HL-60 (cell line): ENCODE results near the gene KIAA0825.

Source experiments
- CTCF ChIP-seq: IDR thresholded peaks from one replicate; pipeline ENCODE4 v1.5.1; 2011; ENCODE audit warnings: low read length, control low read depth, inconsistent platforms; ENCODE audit not compliant: insufficient read depth
- GABPA ChIP-seq: IDR thresholded peaks from 2 replicates; pipeline ENCODE4 v1.6.1; 2012; ENCODE audit warnings: low read depth
- POLR2AphosphoS5 ChIP-seq: IDR thresholded peaks from 2 replicates; pipeline ENCODE4 v1.6.1; 2012; ENCODE audit warnings: low read depth

- no peak for TF ChIP-seq CTCF
- TF ChIP-seq POLR2AphosphoS5: no peak
- no peak for TF ChIP-seq GABPA
These were observed 193.0 kb downstream of the KIAA0825 start for GRCh38 chr5:94425396-94425795.
